IMR-90 (cell line): ENCODE data around the gene NTRK3. TPM values are rescaled to one million over a fixed set of nuclear protein-coding genes. Genes with fewer than 3 reads are reported as not detected.

ENCODE experiments used
- ATAC-seq: fragments of 200-7000 bp; cut with Tn5 transposase; 2 replicates; pipeline ENCODE4 v1.9.1; 2020; ENCODE audit warnings: low read depth, mild to moderate bottlenecking, moderate library complexity
- BruUV-seq: library from RNA; stranded (reverse); fragments of 400-500 nt; replicated peaks from 2 replicates; lab custom pipeline; 2021; lab: Mats Ljungman, UMichigan
- CTCF ChIA-PET: fragments of 300-600 bp; formaldehyde crosslinking; extraction: SDS; loops from one replicate; lab custom pipeline; 2021; ENCODE audit warnings: antibody characterized with exemption; lab: Yijun Ruan, JAX
- POLR2A ChIA-PET: fragments of 300-600 bp; sonication (Branson Sonifier 250); formaldehyde crosslinking; loops from one replicate; lab custom pipeline; 2022; ENCODE audit warnings: antibody characterized with exemption; ENCODE audit not compliant: unreplicated experiment; lab: Charles Lee
- DNase-seq: peaks from one replicate; pipeline ENCODE4 v3.0.0; 2013
- H2AFZ ChIP-seq: replicated peaks from 2 replicates; pipeline ENCODE3; 2013; ENCODE audit warnings: low read length, mild to moderate bottlenecking; ENCODE audit not compliant: poor library complexity
- H2AK5ac ChIP-seq: 2 replicates; pipeline ENCODE4 v1.6.1; 2013; ENCODE audit warnings: low read depth, low read length, inconsistent platforms
- H2AK9ac ChIP-seq: replicated peaks from 2 replicates; pipeline ENCODE3; 2013; ENCODE audit warnings: mild to moderate bottlenecking, low read depth, low read length, moderate library complexity; ENCODE audit not compliant: poor library complexity
- H2BK120ac ChIP-seq: 2 replicates; pipeline ENCODE4 v1.6.1; 2013; ENCODE audit warnings: low read depth, low read length, inconsistent platforms
- H2BK15ac ChIP-seq: 3 replicates; pipeline ENCODE4 v1.6.1; 2013; ENCODE audit warnings: low read depth, low read length, inconsistent platforms
- H2BK20ac ChIP-seq: 2 replicates; pipeline ENCODE4 v1.6.1; 2013; ENCODE audit warnings: low read depth, mild to moderate bottlenecking, inconsistent platforms, low read length, moderate library complexity
- H2BK5ac ChIP-seq: 2 replicates; pipeline ENCODE4 v1.6.1; 2013; ENCODE audit warnings: mild to moderate bottlenecking, low read depth, low read length, inconsistent platforms; ENCODE audit not compliant: poor library complexity, severe bottlenecking
- H3K14ac ChIP-seq: replicated peaks from 2 replicates; pipeline ENCODE4 v1.6.1; 2013; ENCODE audit warnings: low read depth, low read length, inconsistent platforms
- H3K18ac ChIP-seq: 2 replicates; pipeline ENCODE4 v1.6.1; 2013; ENCODE audit warnings: low read depth, low read length, control low read depth
- H3K23ac ChIP-seq: 2 replicates; pipeline ENCODE4 v1.6.1; 2013; ENCODE audit warnings: low read depth, low read length, inconsistent platforms
- H3K27ac ChIP-seq: 2 replicates; pipeline ENCODE4 v1.5.1; 2013; ENCODE audit warnings: mild to moderate bottlenecking, control low read depth, low read length; ENCODE audit not compliant: insufficient read depth
- H3K27me3 ChIP-seq: 2 replicates; pipeline ENCODE4 v1.6.1; 2013; ENCODE audit warnings: low read length; ENCODE audit not compliant: control insufficient read depth, insufficient read depth
- H3K36me3 ChIP-seq: 2 replicates; pipeline ENCODE4 v1.6.1; 2013; ENCODE audit warnings: low read length, mixed read lengths; ENCODE audit not compliant: control insufficient read depth, insufficient read depth
- H3K4ac ChIP-seq: 2 replicates; pipeline ENCODE4 v1.6.1; 2013; ENCODE audit warnings: low read depth, low read length, inconsistent platforms
- H3K4me1 ChIP-seq: 2 replicates; pipeline ENCODE4 v1.6.1; 2013; ENCODE audit warnings: low read length, mixed read lengths; ENCODE audit not compliant: control insufficient read depth, insufficient read depth
- H3K4me2 ChIP-seq: 2 replicates; pipeline ENCODE4 v1.6.1; 2013; ENCODE audit warnings: low read depth, mild to moderate bottlenecking, control low read depth, low read length, moderate library complexity
- H3K4me3 ChIP-seq: 2 replicates; pipeline ENCODE4 v1.5.1; 2013; ENCODE audit warnings: low read depth, mild to moderate bottlenecking, control low read depth, low read length, moderate library complexity; ENCODE audit not compliant: insufficient read depth
- H3K56ac ChIP-seq: 2 replicates; pipeline ENCODE4 v1.6.1; 2013; ENCODE audit warnings: low read length, inconsistent platforms; ENCODE audit not compliant: insufficient read depth; ENCODE audit errors: extremely low read depth
- H3K79me1 ChIP-seq, 2 experiments: 2 replicates each; pipeline ENCODE4 v1.6.1; 2013; ENCODE audit warnings: low read length in 2 of 2, inconsistent platforms in 1 of 2, low read depth in 1 of 2
- H3K9ac ChIP-seq: 2 replicates; pipeline ENCODE4 v1.6.1; 2013; ENCODE audit warnings: low read depth, low read length, control low read depth
- H3K9me1 ChIP-seq: 2 replicates; pipeline ENCODE4 v1.6.1; 2013; ENCODE audit warnings: low read length, inconsistent platforms; ENCODE audit not compliant: insufficient read depth
- H3K9me3 ChIP-seq: 2 replicates; pipeline ENCODE4 v1.6.1; 2013; ENCODE audit warnings: low read length; ENCODE audit not compliant: control insufficient read depth, insufficient read depth
- H4K20me1 ChIP-seq: 2 replicates; pipeline ENCODE4 v1.6.1; 2013; ENCODE audit warnings: low read length, inconsistent platforms; ENCODE audit not compliant: insufficient read depth
- H4K5ac ChIP-seq: 2 replicates; pipeline ENCODE4 v1.6.1; 2013; ENCODE audit warnings: mild to moderate bottlenecking, low read depth, low read length, control low read depth
- H4K8ac ChIP-seq, 2 experiments: 2 replicates each; pipeline ENCODE4 v1.6.1; 2013; ENCODE audit warnings: low read depth in 2 of 2, low read length in 2 of 2, control low read depth in 1 of 2, inconsistent platforms in 1 of 2
- H4K91ac ChIP-seq: 2 replicates; pipeline ENCODE4 v1.6.1; 2013; ENCODE audit warnings: low read depth, low read length, inconsistent platforms; ENCODE audit not compliant: insufficient read depth
- CEBPB ChIP-seq: IDR thresholded peaks from 2 replicates; pipeline ENCODE4 v1.6.1; 2012; ENCODE audit warnings: low read depth, low read length, improper control_type of control experiment
- CHD1 ChIP-seq: IDR thresholded peaks from 2 replicates; pipeline ENCODE4 v1.6.1; 2012; ENCODE audit warnings: low read depth, low read length, improper control_type of control experiment
- MAZ ChIP-seq: IDR thresholded peaks from 2 replicates; pipeline ENCODE4 v1.6.1; 2012; ENCODE audit warnings: low read depth, mild to moderate bottlenecking, low read length, improper control_type of control experiment, moderate library complexity, borderline replicate concordance
- MXI1 ChIP-seq: IDR thresholded peaks from 2 replicates; pipeline ENCODE4 v1.6.1; 2012; ENCODE audit warnings: low read depth, mild to moderate bottlenecking, low read length, moderate library complexity, borderline replicate concordance
- NFE2L2 ChIP-seq: fragments of 150-350 bp; IDR thresholded peaks from 2 replicates; pipeline ENCODE4 v1.6.1; 2016; ENCODE audit warnings: low read depth, mild to moderate bottlenecking, low read length
- POLR2A ChIP-seq: IDR thresholded peaks from 2 replicates; pipeline ENCODE4 v1.6.1; 2012; ENCODE audit warnings: mild to moderate bottlenecking, low read depth, low read length
- RAD21 ChIP-seq: IDR thresholded peaks from 2 replicates; pipeline ENCODE4 v1.6.1; 2012; ENCODE audit warnings: low read length, improper control_type of control experiment
- RCOR1 ChIP-seq: IDR thresholded peaks from 2 replicates; pipeline ENCODE4 v1.6.1; 2012; ENCODE audit warnings: mild to moderate bottlenecking, low read length, improper control_type of control experiment; ENCODE audit not compliant: insufficient replicate concordance
- RFX5 ChIP-seq: IDR thresholded peaks from 2 replicates; pipeline ENCODE4 v1.8.0; 2012; ENCODE audit warnings: low read depth, mild to moderate bottlenecking, low read length, moderate library complexity
- dilution Hi-C: fragments of 300-500 bp; cut with HindIII; formaldehyde crosslinking; loops from one replicate; pipeline ENCODE4 v1.14.3; 2018; ENCODE audit warnings: low sequenced_read_pairs; ENCODE audit not compliant: unreplicated experiment
- in situ Hi-C: fragments of 300-500 bp; cut with MboI; formaldehyde crosslinking; loops from 3 replicates; pipeline ENCODE4 v1.14.3; 2019; ENCODE audit warnings: low sequenced_read_pairs, inconsistent platforms, mixed read lengths
- intact Hi-C: fragments of 100-400 bp; cut with micrococcal nuclease; formaldehyde crosslinking; loops from 2 replicates; pipeline ENCODE4 v1.10.0; 2022
- polyA plus RNA-seq, 3 experiments: library from polyadenylated mRNA; depleted of rRNA; stranded (reverse); fragments of >200 nt; gene quantifications; 2 replicates each; pipeline ENCODE4 v1.2.3, GENCODE V29; 2012; ENCODE audit warnings: low replicate concordance in 1 of 3
- total RNA-seq: library from RNA; depleted of rRNA; stranded (reverse); fragments of >200 nt; gene quantifications from 2 replicates; pipeline ENCODE4 v1.2.3, GENCODE V29; 2012
- TF ChIP-seq, protein P1 (sequence below): fragments of 150-350 bp; IDR thresholded peaks from 2 replicates; pipeline ENCODE4 v1.6.1; 2017; ENCODE audit warnings: mild to moderate bottlenecking, antibody characterized with exemption, low read length, low read depth
- TF ChIP-seq, protein P2 (sequence below): conservative IDR thresholded peaks from 2 replicates; pipeline ENCODE4 v1.5.1; 2012; ENCODE audit warnings: mild to moderate bottlenecking, low read depth, low read length, improper control_type of control experiment

The NTRK3 gene
- total and polyA plus RNA-seq, 2 of the 4 experiments (the other 2 are of a cell fraction), result under 0.01 to 0.15 TPM

DNA sequence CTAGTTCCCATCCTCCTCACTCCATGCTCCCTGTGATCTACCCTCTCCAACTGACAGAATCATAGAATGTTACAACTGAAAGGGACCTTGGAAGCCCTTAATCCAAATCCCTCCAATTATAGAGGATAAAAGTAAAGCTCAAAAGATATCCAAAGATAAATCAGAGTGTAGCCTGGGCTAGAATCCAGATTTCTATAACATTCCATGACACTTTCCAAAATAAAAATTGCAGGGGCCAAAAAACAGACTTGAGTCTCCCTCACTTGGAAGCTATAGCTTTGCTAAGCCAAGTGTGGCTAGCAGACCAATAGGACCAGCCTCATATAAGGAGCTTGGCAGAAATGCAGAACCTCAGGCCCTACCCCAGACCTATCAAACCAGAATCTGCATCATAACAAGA lies 148.1 kb downstream of the NTRK3 start:
- Histone ChIP-seq H3K18ac (no peak overlapping the region), H3K9me1 (no peaks in the 10 kb centered on the region), H3K56ac (no peak overlapping the region), H4K5ac (no peak overlapping the region), H2BK5ac (no peak overlapping the region), H3K36me3 (no peaks in the 10 kb centered on the region), H3K79me1 (no peaks in the 10 kb centered on the region), H2BK120ac (no peak overlapping the region), H3K4ac (no peak overlapping the region), H2AK9ac (no peak overlapping the region), H2BK20ac (no peak overlapping the region), H3K4me1 (no peaks in the 10 kb centered on the region), H3K27ac (no peak overlapping the region), H2BK15ac (no peak overlapping the region), H2AK5ac (no peak overlapping the region), H3K4me2 (no peak overlapping the region), H4K8ac (no peak overlapping the region), H4K91ac (no peak overlapping the region), H3K14ac (no peak overlapping the region), H3K27me3 (no peaks in the 10 kb centered on the region), H3K23ac (no peak overlapping the region), H3K4me3 (no peak overlapping the region), H3K9ac (no peak overlapping the region), H4K20me1 (no peaks in the 10 kb centered on the region), H3K9me3 (peaks cover 36% of the 10 kb centered on the region), H2AFZ (no peak overlapping the region)
- BruUV-seq, result no TSS peak
- TF ChIP-seq, protein P1, sequence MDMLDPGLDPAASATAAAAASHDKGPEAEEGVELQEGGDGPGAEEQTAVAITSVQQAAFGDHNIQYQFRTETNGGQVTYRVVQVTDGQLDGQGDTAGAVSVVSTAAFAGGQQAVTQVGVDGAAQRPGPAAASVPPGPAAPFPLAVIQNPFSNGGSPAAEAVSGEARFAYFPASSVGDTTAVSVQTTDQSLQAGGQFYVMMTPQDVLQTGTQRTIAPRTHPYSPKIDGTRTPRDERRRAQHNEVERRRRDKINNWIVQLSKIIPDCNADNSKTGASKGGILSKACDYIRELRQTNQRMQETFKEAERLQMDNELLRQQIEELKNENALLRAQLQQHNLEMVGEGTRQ, result no peak
- TF ChIP-seq NFE2L2 (no peak), CHD1 (no peak), MXI1 (no peak), POLR2A (no peak), RAD21 (no peak), CEBPB (no peak), RCOR1 (no peak), RFX5 (no peak), MAZ (no peak)
- TF ChIP-seq, protein P2, sequence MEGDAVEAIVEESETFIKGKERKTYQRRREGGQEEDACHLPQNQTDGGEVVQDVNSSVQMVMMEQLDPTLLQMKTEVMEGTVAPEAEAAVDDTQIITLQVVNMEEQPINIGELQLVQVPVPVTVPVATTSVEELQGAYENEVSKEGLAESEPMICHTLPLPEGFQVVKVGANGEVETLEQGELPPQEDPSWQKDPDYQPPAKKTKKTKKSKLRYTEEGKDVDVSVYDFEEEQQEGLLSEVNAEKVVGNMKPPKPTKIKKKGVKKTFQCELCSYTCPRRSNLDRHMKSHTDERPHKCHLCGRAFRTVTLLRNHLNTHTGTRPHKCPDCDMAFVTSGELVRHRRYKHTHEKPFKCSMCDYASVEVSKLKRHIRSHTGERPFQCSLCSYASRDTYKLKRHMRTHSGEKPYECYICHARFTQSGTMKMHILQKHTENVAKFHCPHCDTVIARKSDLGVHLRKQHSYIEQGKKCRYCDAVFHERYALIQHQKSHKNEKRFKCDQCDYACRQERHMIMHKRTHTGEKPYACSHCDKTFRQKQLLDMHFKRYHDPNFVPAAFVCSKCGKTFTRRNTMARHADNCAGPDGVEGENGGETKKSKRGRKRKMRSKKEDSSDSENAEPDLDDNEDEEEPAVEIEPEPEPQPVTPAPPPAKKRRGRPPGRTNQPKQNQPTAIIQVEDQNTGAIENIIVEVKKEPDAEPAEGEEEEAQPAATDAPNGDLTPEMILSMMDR, result no peak
- ChIA-PET CTCF (no interaction called here), POLR2A (no interaction called here)
- ATAC-seq (no peak), DNase-seq (no peak)
- in situ Hi-C loops, result no loop called here
- dilution Hi-C loops, result no loop called here
- intact Hi-C loops, result no loop called here
